ENCODE data around the gene METTL5. TPM values are rescaled to one million over a fixed set of nuclear protein-coding genes. Genes with fewer than 3 reads are reported as not detected.

The METTL5 gene
- total RNA-seq, 1 donor from 2014 or later = 33.2 TPM

GRCh38 chr2:169815849-169816248 lies 8.9 kb downstream of the METTL5 start:
- ATAC-seq (no peak), DNase-seq (no peak)
- H3K4me1 ChIP-seq = no peaks in the 10 kb centered on the region
- no peak overlapping the region for H3K27ac ChIP-seq
- H3K9me3 ChIP-seq = no peaks in the 10 kb centered on the region
- peaks cover 73% of the 10 kb centered on the region for H3K36me3 ChIP-seq
- intact Hi-C loops (cut with DNase I) = no loop called here
- H3K27me3 ChIP-seq (ENCODE audit: low read depth) = no peaks in the 10 kb centered on the region
- no peak for TF ChIP-seq CTCF (IDR thresholded peaks at IDR 0.05)
- no peak overlapping the region for H3K4me3 ChIP-seq

DNA sequence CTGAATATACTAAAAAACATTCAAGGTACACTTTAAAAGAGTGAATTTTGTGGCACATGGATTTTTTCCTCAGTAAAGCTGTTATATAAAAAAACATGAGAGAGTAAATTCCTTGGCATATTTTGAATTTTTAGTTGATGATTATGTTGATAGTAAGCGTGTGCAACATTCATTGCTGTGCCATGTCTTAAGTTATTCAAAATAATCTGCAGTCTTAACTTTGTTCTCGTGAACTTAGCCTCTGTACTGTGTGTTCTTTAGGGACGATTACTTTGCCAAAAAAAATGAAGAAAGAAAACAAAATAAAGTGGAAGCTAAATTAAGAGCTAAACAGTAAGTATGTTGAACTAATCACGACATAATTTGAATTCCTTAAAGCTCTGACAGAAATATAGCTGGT lies 16.5 kb downstream of the METTL5 start:
- Histone ChIP-seq H3K27me3 (ENCODE audit: low read depth) (no peaks in the 10 kb centered on the region), H3K9me3 (no peaks in the 10 kb centered on the region), H3K36me3 (peaks cover 95% of the 10 kb centered on the region), H3K4me3 (no peak overlapping the region), H3K4me1 (peaks cover 5% of the 10 kb centered on the region), H3K27ac (no peak overlapping the region)
- ATAC-seq = no peak
- intact Hi-C loops (cut with DNase I) = no loop called here
- no peak for DNase-seq
- no peak for TF ChIP-seq CTCF (IDR thresholded peaks at IDR 0.05)

DNA sequence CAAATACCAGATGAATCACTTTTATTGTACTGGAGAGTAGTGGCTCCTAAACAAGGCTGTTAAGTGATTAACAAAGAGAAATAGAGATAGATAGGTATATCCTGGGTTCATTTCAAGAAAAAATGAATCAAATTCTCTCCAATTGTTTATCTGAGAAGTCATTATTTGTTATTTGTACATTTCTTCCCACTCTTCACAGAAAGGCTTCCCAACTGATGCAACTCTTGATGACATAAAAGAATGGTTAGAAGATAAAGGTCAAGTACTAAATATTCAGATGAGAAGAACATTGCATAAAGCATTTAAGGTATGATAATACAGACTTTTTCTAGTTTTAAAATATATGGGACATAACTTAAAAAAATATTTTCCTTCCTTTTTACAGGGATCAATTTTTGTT lies 18.1 kb downstream of the METTL5 start:
- peaks cover 14% of the 10 kb centered on the region for H3K4me1 ChIP-seq
- H3K27ac ChIP-seq = no peak overlapping the region
- no peak for DNase-seq
- H3K9me3 ChIP-seq = no peaks in the 10 kb centered on the region
- ATAC-seq = no peak
- peaks cover 94% of the 10 kb centered on the region for H3K36me3 ChIP-seq
- no peak overlapping the region for H3K4me3 ChIP-seq
- TF ChIP-seq CTCF (IDR thresholded peaks at IDR 0.05) = no peak
- H3K27me3 ChIP-seq (ENCODE audit: low read depth) = no peaks in the 10 kb centered on the region
- intact Hi-C loops (cut with DNase I) = no loop called here

GRCh38 chr2:169803480-169803879 lies 21.2 kb downstream of the METTL5 start:
- DNase-seq (no peak), ATAC-seq (no peak)
- H3K36me3 ChIP-seq = peaks cover 71% of the 10 kb centered on the region
- H3K9me3 ChIP-seq = no peaks in the 10 kb centered on the region
- no peak overlapping the region for H3K27ac ChIP-seq
- H3K27me3 ChIP-seq (ENCODE audit: low read depth) = no peaks in the 10 kb centered on the region
- no peak overlapping the region for H3K4me3 ChIP-seq
- no peak for TF ChIP-seq CTCF (IDR thresholded peaks at IDR 0.05)
- peaks cover 24% of the 10 kb centered on the region for H3K4me1 ChIP-seq
- intact Hi-C loops (cut with DNase I) = no loop called here

DNA sequence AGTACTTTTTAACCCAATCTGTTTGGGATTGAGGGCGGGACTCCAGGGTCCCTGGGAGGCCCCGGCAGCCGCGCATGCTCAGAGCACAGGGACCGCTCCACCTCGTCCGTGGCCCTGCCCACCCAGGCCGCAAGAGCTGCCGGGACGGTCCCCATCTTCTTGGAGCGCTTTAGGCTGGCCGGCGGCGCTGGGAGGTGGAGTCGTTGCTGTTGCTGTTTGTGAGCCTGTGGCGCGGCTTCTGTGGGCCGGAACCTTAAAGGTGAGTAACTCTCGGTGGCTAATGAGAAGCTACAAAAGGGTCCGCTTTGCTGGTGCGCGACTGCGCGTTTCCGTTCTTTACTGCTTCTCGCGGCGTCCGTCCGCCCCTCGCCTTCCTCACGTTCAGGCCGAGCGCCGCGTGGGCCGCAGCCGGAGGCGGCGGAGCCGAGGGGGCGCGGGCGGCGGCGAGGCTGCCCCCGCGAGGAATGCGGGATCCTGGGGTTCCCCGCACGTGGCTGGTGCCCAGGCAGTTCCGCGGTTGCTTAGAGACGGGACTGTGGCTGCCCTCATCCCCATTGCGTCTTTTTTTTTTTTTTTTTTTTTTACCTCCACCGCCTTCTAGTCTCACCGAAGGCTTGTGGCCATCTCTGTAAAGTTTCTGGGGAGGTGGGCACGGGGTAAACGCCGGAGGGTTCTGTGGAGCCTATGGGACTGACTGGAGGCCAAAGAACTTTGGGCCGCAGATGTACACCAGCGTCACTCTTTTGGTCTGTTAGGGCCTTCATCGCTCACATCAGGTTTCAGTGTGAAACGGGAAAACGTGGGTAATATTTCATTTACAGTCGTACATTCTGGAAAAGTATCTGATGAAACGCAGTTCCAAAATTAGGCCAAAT lies 25.8 kb downstream of the METTL5 start, which contains the start of gene SSB:
TSS of gene SSB (plus strand) at position 154 of the 875 bp plus-strand sequence. CDS start 2,090 bp downstream, outside the sequence.
- H3K9me3 ChIP-seq = no peaks in the 10 kb centered on the region
- DNase-seq (peak; percentile 95), ATAC-seq (peak; percentile 99 to 100)
- no peaks in the 10 kb centered on the region for H3K27me3 ChIP-seq (ENCODE audit: low read depth)
- intact Hi-C loops (cut with DNase I) = no loop called here
- peak within 1 kb of the TSS; percentile 85 for H3K27ac ChIP-seq
- peaks cover 30% of the 10 kb centered on the region for H3K36me3 ChIP-seq
- no peak for TF ChIP-seq CTCF (IDR thresholded peaks at IDR 0.05)
- peak within 1 kb of the TSS; percentile 85 for H3K4me3 ChIP-seq
- H3K4me1 ChIP-seq = peaks cover 24% of the 10 kb centered on the region

Data from lower lobe of right lung (tissue), 2 donors.